Esophagus squamous epithelium (tissue), 5 donors: ENCODE measurements around the gene CTIF. TPM values are rescaled to one million over a fixed set of nuclear protein-coding genes. Genes with fewer than 3 reads are reported as not detected.
A peak's percentile ranks its signal among the peaks of the same experiment; 100 is the strongest.
"Not testable (repeated sequence)": the region's sequence is repeated elsewhere in the genome, so short reads cannot be mapped to it uniquely, and the experiment has no call there.

Experiments used
- DNase-seq: peaks from one replicate; lab custom pipeline; 2025; lab: John Stamatoyannopoulos, UW
- H3K27ac ChIP-seq, 4 donors: fragments of 200-600 bp; sonication (generic); one replicate each; pipeline ENCODE4 v1.5.1; 2016 to 2019; ENCODE audit warnings: mild to moderate bottlenecking in 1 of 4
- H3K27me3 ChIP-seq, 4 donors: fragments of 200-600 bp; sonication (generic); 1 replicate in 3 of 4; 2 replicates in 1 of 4; pipeline versions ENCODE4 v1.5.1 to v1.6.0; 2017 to 2021; ENCODE audit warnings: antibody characterized with exemption in 1 of 4
- H3K36me3 ChIP-seq, 3 donors: fragments of 200-600 bp; sonication (generic); one replicate each; pipeline ENCODE4 v1.5.1; 2016 to 2019
- H3K4me1 ChIP-seq, 3 donors: fragments of 200-600 bp; sonication (generic); one replicate each; pipeline ENCODE4 v1.5.1; 2017 to 2019
- H3K4me3 ChIP-seq, 4 donors: fragments of 200-600 bp; sonication (generic); 1 replicate in 3 of 4; 2 replicates in 1 of 4; pipeline ENCODE4 v1.5.1; 2016 to 2019; ENCODE audit warnings: mild to moderate bottlenecking in 2 of 4, moderate library complexity in 1 of 4
- H3K9me3 ChIP-seq, 3 donors: fragments of 200-600 bp; sonication (generic); one replicate each; pipeline ENCODE4 v1.5.1; 2016 to 2019
- POLR2A ChIP-seq, 4 donors: fragments of 450-650 bp; IDR thresholded peaks; one replicate each; pipeline ENCODE4 v1.6.1; 2017; ENCODE audit warnings: antibody characterized with exemption in 4 of 4, mild to moderate bottlenecking in 4 of 4, moderate library complexity in 3 of 4
- WGBS, 2 donors: methylation state at CpG; one replicate each; pipeline ENCODE4 v1.1.5; 2018; 5-methylcytosine and 5-hydroxymethylcytosine counted together
- intact Hi-C: fragments of 100-400 bp; cut with DNase I; formaldehyde crosslinking; loops from one replicate; pipeline ENCODE4 v1.15.0; 2022
- total RNA-seq, 4 donors: library from RNA; depleted of rRNA; stranded (reverse); fragments of >200 nt; gene quantifications; one replicate each; pipeline ENCODE4 v1.1.0, GENCODE V29; 2016
- TF ChIP-seq, protein P1 (sequence below), 6 experiments: fragments of 450-650 bp in 4 of 6; fragments of 200-600 bp in 2 of 6; sonication (generic) in 2 of 6; IDR thresholded peaks; one replicate each; pipeline ENCODE4 v1.5.1; 2016 to 2019; ENCODE audit warnings: antibody characterized with exemption in 6 of 6, mild to moderate bottlenecking in 4 of 6, moderate library complexity in 4 of 6
- donor health status: DM: yes; HTN: yes; CAD: no.

Gene CTIF
- total RNA-seq, 4 donors from 2014 or later = 4.7 to 24.2 (median 10.2) TPM

DNA sequence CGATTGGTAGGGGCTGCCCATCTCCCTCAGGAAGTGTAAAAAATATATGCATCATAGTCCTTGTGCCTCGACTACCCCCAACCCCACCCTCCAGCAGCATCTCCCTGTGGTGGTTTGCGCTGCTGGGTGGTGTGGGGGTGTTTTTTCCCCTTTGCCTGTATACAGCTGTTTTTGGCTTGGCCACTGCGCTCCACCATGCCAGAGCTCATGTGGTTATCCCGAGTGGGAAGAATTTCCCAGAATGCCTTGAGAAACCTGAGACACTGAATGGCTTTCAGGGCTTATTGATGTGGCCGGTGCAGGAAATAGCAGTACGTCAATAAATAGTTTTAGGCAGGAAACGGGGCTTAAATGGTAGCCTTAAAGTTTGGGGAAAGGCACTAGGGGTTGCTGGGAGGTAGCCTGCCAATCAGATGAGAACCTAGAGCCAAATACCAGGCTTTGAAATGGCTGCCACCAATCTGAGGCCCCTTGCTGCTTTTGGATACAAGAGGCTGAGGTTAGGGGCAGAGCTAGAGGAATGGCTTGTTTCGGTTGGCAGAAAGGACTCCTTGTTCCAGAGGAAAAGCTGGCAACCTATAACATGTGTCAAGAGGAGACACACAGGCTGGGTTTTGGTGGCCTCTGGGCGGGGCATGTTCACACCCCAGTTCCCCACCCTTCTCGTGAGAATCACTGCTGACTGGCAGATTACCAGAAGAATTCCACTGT is 267.9 kb downstream of the CTIF start:
- intact Hi-C loops = no loop called here
- Histone ChIP-seq H3K36me3 (peaks cover 0 to 22% (median 0%) of the 10 kb centered on the region in 3 donors), H3K27me3 (no peaks in the 10 kb centered on the region), H3K27ac (peak overlapping the region; percentile 7 to 68 (median 64)), H3K4me1 (peaks cover 5 to 25% (median 7%) of the 10 kb centered on the region in 3 donors), H3K9me3 (no peaks in the 10 kb centered on the region), H3K4me3 (no peak overlapping the region)
- WGBS, 2 donors = 63 to 71% methylated on average over 6 to 8 of the region's 11 CpGs
- TF ChIP-seq POLR2A (IDR thresholded peaks at IDR 0.05) = no peak
- TF ChIP-seq, protein P1, sequence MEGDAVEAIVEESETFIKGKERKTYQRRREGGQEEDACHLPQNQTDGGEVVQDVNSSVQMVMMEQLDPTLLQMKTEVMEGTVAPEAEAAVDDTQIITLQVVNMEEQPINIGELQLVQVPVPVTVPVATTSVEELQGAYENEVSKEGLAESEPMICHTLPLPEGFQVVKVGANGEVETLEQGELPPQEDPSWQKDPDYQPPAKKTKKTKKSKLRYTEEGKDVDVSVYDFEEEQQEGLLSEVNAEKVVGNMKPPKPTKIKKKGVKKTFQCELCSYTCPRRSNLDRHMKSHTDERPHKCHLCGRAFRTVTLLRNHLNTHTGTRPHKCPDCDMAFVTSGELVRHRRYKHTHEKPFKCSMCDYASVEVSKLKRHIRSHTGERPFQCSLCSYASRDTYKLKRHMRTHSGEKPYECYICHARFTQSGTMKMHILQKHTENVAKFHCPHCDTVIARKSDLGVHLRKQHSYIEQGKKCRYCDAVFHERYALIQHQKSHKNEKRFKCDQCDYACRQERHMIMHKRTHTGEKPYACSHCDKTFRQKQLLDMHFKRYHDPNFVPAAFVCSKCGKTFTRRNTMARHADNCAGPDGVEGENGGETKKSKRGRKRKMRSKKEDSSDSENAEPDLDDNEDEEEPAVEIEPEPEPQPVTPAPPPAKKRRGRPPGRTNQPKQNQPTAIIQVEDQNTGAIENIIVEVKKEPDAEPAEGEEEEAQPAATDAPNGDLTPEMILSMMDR (IDR thresholded peaks at IDR 0.05) = no peak
- DNase-seq = no peak

GRCh38 chr18:48808476-48808875 is 269.6 kb downstream of the CTIF start:
- Histone ChIP-seq H3K27me3 (no peaks in the 10 kb centered on the region), H3K4me3 (no peak overlapping the region), H3K9me3 (no peaks in the 10 kb centered on the region), H3K36me3 (peaks cover 0 to 9% (median 0%) of the 10 kb centered on the region in 3 donors), H3K4me1 (peaks cover 5 to 19% (median 8%) of the 10 kb centered on the region in 3 donors), H3K27ac (no peak overlapping the region)
- no peak for TF ChIP-seq POLR2A (IDR thresholded peaks at IDR 0.05)
- TF ChIP-seq, protein P1 (IDR thresholded peaks at IDR 0.05) = no peak
- WGBS, 2 donors = 59 to 62% methylated on average over 1 of the region's 1 CpG
- DNase-seq = no peak
- intact Hi-C loops = no loop called here

DNA sequence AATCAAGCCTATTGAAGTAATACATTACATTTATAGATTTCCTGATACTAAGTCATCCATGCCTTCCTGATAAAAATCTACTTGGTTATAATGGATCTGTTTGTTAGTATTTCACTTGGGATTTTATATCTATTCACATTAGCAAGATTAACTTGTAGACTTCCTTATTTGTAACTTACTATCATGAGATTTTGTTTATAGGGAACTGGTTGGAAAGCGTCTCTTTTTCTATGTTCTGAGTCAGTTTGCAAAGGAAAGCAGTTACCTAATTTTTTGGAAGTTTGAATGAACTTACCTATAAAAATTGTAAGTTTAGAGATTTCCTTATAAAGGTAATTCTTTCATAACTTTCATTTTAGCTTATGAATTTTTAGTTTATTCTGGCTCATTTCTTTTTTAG is 270.5 kb downstream of the CTIF start:
- Histone ChIP-seq H3K9me3 (no peaks in the 10 kb centered on the region), H3K36me3 (peaks cover 0 to 9% (median 0%) of the 10 kb centered on the region in 3 donors), H3K27me3 (no peaks in the 10 kb centered on the region), H3K27ac (no peak overlapping the region), H3K4me3 (no peak overlapping the region), H3K4me1 (peaks cover 11 to 28% (median 17%) of the 10 kb centered on the region in 3 donors)
- intact Hi-C loops = no loop called here
- DNase-seq = no peak
- TF ChIP-seq, protein P1 (IDR thresholded peaks at IDR 0.05) = no peak
- TF ChIP-seq POLR2A (IDR thresholded peaks at IDR 0.05) = no peak
- 78 to 81% methylated on average over 1 of the region's 1 CpG for WGBS, 2 donors

GRCh38 chr18:48810805-48811204 is 272.0 kb downstream of the CTIF start:
- Histone ChIP-seq H3K4me3 (no peak overlapping the region), H3K27me3 (no peaks in the 10 kb centered on the region), H3K9me3 (no peaks in the 10 kb centered on the region), H3K27ac (no peak overlapping the region), H3K4me1 (peaks cover 15 to 33% (median 19%) of the 10 kb centered on the region in 3 donors), H3K36me3 (peaks cover 0 to under 1% (median 0%) of the 10 kb centered on the region in 3 donors)
- intact Hi-C loops = no loop called here
- TF ChIP-seq, protein P1 (IDR thresholded peaks at IDR 0.05) = no peak
- no peak for TF ChIP-seq POLR2A (IDR thresholded peaks at IDR 0.05)
- DNase-seq = no peak

DNA sequence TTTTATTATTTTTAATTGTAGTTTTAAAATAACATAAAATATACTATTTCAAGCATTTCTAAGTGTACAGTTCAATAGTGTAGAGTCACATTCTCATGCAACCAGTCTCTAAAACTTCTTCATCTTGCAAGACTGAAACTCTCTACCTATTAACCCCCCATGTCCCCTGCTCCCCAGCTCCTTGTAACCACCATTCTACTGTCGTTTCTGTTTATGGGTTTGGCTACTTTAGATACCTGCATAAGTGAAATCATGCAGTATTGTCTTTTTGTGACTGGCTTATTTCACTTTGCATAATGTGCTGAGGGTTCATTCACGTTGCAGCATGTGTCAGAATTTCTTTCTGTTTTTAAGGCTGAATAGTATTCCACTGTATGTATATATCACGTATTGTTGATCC is 272.6 kb downstream of the CTIF start:
- Histone ChIP-seq H3K9me3 (no peaks in the 10 kb centered on the region), H3K4me1 (peaks cover 15 to 27% (median 18%) of the 10 kb centered on the region in 3 donors), H3K27me3 (no peaks in the 10 kb centered on the region), H3K27ac (no peak overlapping the region), H3K36me3 (peaks cover 0 to under 1% (median 0%) of the 10 kb centered on the region in 3 donors), H3K4me3 (no peak overlapping the region)
- WGBS, 2 donors = 83 to 90% methylated on average over 3 of the region's 3 CpGs
- intact Hi-C loops = no loop called here
- TF ChIP-seq POLR2A (IDR thresholded peaks at IDR 0.05) = no peak
- TF ChIP-seq, protein P1 (IDR thresholded peaks at IDR 0.05) = no peak
- no peak for DNase-seq

DNA sequence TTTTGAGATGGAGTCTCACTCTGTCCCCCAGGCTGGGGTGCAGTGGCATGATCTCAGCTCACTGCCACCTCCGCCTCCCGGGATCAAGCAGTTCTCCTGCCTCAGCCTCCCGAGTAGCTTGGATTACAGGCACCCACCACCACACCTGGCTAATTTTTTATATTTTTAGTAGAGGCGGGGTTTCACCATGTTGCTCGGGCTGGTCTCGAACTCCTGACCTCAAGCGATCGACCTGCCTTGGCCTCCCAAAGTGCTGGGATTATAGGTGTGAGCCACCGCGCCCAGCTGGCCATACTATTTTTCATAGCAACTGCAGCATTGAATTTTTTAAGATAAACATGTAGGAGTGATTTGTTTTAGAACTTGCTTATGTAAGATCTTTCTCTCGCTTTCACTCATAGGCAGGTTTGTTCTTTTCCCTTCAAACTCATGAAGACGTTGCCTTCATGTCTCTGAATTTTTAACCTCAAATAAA is 273.2 kb downstream of the CTIF start:
- H3K27me3 ChIP-seq, H3K9me3 ChIP-seq, DNase-seq, H3K36me3 ChIP-seq, H3K4me3 ChIP-seq, H3K27ac ChIP-seq, intact Hi-C loops: not testable (repeated sequence)
- H3K4me1 ChIP-seq = peaks cover 12 to 21% (median 12%) of the 10 kb centered on the region in 3 donors
- 86 to 87% methylated on average over 12 of the region's 12 CpGs for WGBS, 2 donors
